PC-3 (cell line): ENCODE data around the gene GCDH. TPM values are rescaled to one million over a fixed set of nuclear protein-coding genes. Genes with fewer than 3 reads are reported as not detected.
"Not testable (repeated sequence)": the region's sequence is repeated elsewhere in the genome, so short reads cannot be mapped to it uniquely, and the experiment has no call there.

Experiments
- ATAC-seq: fragments of 200-7000 bp; cut with Tn5 transposase; 2 replicates; pipeline ENCODE4 v1.9.1; 2020; ENCODE audit warnings: mild to moderate bottlenecking, moderate library complexity
- BruUV-seq: library from RNA; stranded (reverse); fragments of 400-500 nt; replicated peaks from 2 replicates; lab custom pipeline; 2021; lab: Mats Ljungman, UMichigan
- CTCF ChIA-PET: fragments of 300-600 bp; sonication (Branson Sonifier 250); formaldehyde crosslinking; loops from one replicate; lab custom pipeline; 2022; ENCODE audit warnings: antibody characterized with exemption; lab: Charles Lee
- POLR2A ChIA-PET: fragments of 300-600 bp; sonication (Branson Sonifier 250); formaldehyde crosslinking; loops from one replicate; lab custom pipeline; 2022; ENCODE audit warnings: antibody characterized with exemption; ENCODE audit not compliant: unreplicated experiment; lab: Charles Lee
- DNase-seq: peaks from one replicate; pipeline ENCODE4 v3.0.0-alpha.2; 2015
- H2AFZ ChIP-seq: fragments of 300-600 bp; sonication (generic); 2 replicates; pipeline ENCODE4 v1.6.0; 2016; ENCODE audit warnings: antibody characterized with exemption, low read length
- H3F3A ChIP-seq: fragments of 300-600 bp; sonication (generic); one replicate; pipeline ENCODE4 v1.6.0; 2017; ENCODE audit warnings: antibody characterized with exemption, low read length, control low read depth, mild to moderate bottlenecking; ENCODE audit not compliant: unreplicated experiment
- H3K27ac ChIP-seq: fragments of 300-600 bp; sonication (generic); 2 replicates; pipeline ENCODE4 v1.5.1; 2016; ENCODE audit warnings: mild to moderate bottlenecking, low read length
- H3K27me3 ChIP-seq: fragments of 300-600 bp; sonication (generic); 2 replicates; pipeline ENCODE4 v1.6.1; 2016; ENCODE audit warnings: low read length, mixed read lengths
- H3K36me3 ChIP-seq: fragments of 300-600 bp; sonication (generic); 2 replicates; pipeline ENCODE4 v1.6.1; 2016; ENCODE audit warnings: low read depth, mixed run types, low read length, mixed read lengths
- H3K4me1 ChIP-seq: fragments of 300-600 bp; sonication (generic); 2 replicates; pipeline ENCODE4 v1.5.1; 2016; ENCODE audit warnings: low read length; ENCODE audit not compliant: insufficient read depth
- H3K4me2 ChIP-seq: fragments of 300-600 bp; sonication (generic); 2 replicates; pipeline ENCODE4 v1.6.0; 2016; ENCODE audit warnings: low read length
- H3K4me3 ChIP-seq: fragments of 300-600 bp; sonication (generic); 2 replicates; pipeline ENCODE4 v1.5.1; 2016; ENCODE audit warnings: mild to moderate bottlenecking, low read length, mixed read lengths
- H3K79me2 ChIP-seq: fragments of 300-600 bp; sonication (generic); 2 replicates; pipeline ENCODE4 v1.6.1; 2017; ENCODE audit warnings: low read length, mixed read lengths
- H3K9ac ChIP-seq: fragments of 300-600 bp; sonication (generic); 2 replicates; pipeline ENCODE4 v1.6.0; 2016; ENCODE audit warnings: mild to moderate bottlenecking, low read length
- H3K9me2 ChIP-seq: fragments of 300-600 bp; sonication (generic); replicated peaks from 2 replicates; pipeline ENCODE4 v1.6.1; 2016; ENCODE audit warnings: mixed run types, low read length, mixed read lengths
- H3K9me3 ChIP-seq: fragments of 300-600 bp; sonication (generic); 2 replicates; pipeline ENCODE4 v1.6.1; 2016; ENCODE audit warnings: low read length, mixed read lengths
- H4K20me1 ChIP-seq: fragments of 300-600 bp; sonication (generic); 2 replicates; pipeline ENCODE4 v1.6.1; 2016; ENCODE audit warnings: low read length, mixed read lengths
- EZH2 ChIP-seq: fragments of 300-600 bp; sonication (generic); IDR thresholded peaks from one replicate; pipeline ENCODE4 v1.6.1; 2017; ENCODE audit warnings: antibody characterized with exemption, mild to moderate bottlenecking, low read length; ENCODE audit not compliant: unreplicated experiment
- EZH2phosphoT487 ChIP-seq: fragments of 300-600 bp; sonication (generic); IDR thresholded peaks from 2 replicates; pipeline ENCODE4 v1.6.1; 2018; ENCODE audit warnings: mild to moderate bottlenecking, antibody characterized with exemption, low read length, borderline replicate concordance
- intact Hi-C: fragments of 100-400 bp; cut with micrococcal nuclease; formaldehyde crosslinking; loops from 2 replicates; pipeline ENCODE4 v1.9.0; 2023
- total RNA-seq: library from RNA; depleted of rRNA; stranded (reverse); fragments of >200 nt; gene quantifications from 2 replicates; pipeline ENCODE4 v1.2.3, GENCODE V29; 2014
- TF ChIP-seq, protein P1 (sequence below): fragments of 300-600 bp; sonication (generic); conservative IDR thresholded peaks from 2 replicates; pipeline ENCODE4 v1.5.1; 2017; ENCODE audit warnings: antibody characterized with exemption, low read depth, mild to moderate bottlenecking, low read length

Gene GCDH
- total RNA-seq, 1 experiment from 2014 or later, result 37.4 TPM

DNA sequence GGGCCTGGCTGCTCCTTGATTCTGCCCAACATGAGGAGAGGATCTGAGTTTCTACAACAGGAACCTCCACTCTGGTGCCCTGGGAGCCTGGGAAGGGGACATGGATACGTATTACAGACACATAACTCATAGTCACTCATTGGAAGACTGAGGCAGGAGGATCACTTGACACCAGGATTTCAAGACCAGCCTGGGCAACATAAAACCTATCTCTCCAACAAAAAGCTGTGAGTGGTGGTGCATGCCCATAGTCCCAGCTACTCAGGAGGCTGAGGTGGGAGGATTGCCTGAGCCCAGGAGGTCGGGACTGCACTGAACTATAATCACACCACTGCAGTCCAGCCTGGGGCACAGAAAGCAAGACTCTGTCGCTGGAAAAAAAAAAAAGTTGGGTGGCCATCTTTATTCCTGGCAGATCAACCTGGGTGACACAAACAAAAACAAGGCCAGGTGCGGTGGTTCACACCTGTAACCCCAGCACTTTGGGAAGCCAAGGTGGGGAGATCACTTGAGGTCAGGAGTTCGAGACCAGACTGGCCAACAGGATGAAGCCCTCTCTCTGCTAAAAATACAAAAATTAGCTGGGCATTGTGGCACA is 2.9 kb upstream of the GCDH start:
- CTCF ChIA-PET, result no interaction called here

DNA sequence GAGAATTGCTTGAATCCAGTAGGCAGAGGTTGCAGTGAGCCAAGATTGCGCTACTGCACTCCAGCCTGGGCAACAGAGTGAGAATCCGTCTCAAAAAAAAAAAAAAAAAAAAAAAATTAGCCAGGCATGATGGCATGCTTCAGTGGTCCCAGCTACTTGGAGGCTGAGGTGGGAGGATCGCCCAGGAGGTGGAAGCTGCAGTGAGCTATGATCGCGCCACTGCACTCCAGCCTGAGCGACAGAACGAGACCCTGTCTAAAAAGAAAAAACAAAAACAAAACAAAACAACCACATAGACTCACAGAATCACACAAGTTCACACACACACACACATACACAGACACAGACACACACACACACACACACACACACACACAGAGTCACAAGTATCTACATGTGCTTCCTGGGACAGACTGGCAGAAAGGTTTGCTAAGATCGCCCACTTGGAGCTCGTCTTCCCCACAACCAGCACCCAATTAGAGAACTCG is 617 bp upstream of the GCDH start:
- BruUV-seq, H3K9me3 ChIP-seq, H3K27ac ChIP-seq, ATAC-seq, H4K20me1 ChIP-seq, DNase-seq, H3F3A ChIP-seq, H3K27me3 ChIP-seq, H3K4me1 ChIP-seq, H3K36me3 ChIP-seq, H3K9ac ChIP-seq, intact Hi-C loops, H3K9me2 ChIP-seq: not testable (repeated sequence)
- ChIA-PET POLR2A (interaction anchor here (0.7 kb wide), 1 partner anchor 29 kb away, joined by 4 read pairs; no protein-coding TSS in a partner anchor), CTCF (interaction anchor here (0.5 to 0.6 kb wide), 3 partner anchors 18 to 56 kb away, joined by 5 to 7 read pairs (median 6); no protein-coding TSS in a partner anchor)
- H3K79me2 ChIP-seq, result peaks cover 11% of the 10 kb centered on the region
- H3K4me2 ChIP-seq, result peak overlapping the region; percentile 99
- H2AFZ ChIP-seq, result peak overlapping the region; percentile 68
- H3K4me3 ChIP-seq, result peak overlapping the region; percentile 80

More for the DNA sequence above, 2.9 kb upstream of the GCDH start:
- POLR2A ChIA-PET, result no interaction called here
- Histone ChIP-seq H3K9me3 (peaks cover 9% of the 10 kb centered on the region; the same call in 1 of the 2 replicates), H3K4me3 (no peak overlapping the region), H3K9ac (no peak overlapping the region), H3K79me2 (peaks cover 11% of the 10 kb centered on the region), H3F3A (no peaks in the 10 kb centered on the region), H3K27me3 (peaks cover 9% of the 10 kb centered on the region; the same call in 1 of the 2 replicates), H3K4me2 (no peak overlapping the region), H3K27ac (no peak overlapping the region), H3K4me1 (peaks cover 7% of the 10 kb centered on the region), H3K36me3 (no peaks in the 10 kb centered on the region; the same call in 1 of the 2 replicates), H2AFZ (no peak overlapping the region), H3K9me2 (no peaks in the 10 kb centered on the region), H4K20me1 (no peaks in the 10 kb centered on the region)
- ATAC-seq, result no peak
- BruUV-seq, result no TSS peak
- intact Hi-C loops, result no loop called here
- DNase-seq, result no peak
- TF ChIP-seq, protein P1, sequence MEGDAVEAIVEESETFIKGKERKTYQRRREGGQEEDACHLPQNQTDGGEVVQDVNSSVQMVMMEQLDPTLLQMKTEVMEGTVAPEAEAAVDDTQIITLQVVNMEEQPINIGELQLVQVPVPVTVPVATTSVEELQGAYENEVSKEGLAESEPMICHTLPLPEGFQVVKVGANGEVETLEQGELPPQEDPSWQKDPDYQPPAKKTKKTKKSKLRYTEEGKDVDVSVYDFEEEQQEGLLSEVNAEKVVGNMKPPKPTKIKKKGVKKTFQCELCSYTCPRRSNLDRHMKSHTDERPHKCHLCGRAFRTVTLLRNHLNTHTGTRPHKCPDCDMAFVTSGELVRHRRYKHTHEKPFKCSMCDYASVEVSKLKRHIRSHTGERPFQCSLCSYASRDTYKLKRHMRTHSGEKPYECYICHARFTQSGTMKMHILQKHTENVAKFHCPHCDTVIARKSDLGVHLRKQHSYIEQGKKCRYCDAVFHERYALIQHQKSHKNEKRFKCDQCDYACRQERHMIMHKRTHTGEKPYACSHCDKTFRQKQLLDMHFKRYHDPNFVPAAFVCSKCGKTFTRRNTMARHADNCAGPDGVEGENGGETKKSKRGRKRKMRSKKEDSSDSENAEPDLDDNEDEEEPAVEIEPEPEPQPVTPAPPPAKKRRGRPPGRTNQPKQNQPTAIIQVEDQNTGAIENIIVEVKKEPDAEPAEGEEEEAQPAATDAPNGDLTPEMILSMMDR, result no peak
- TF ChIP-seq EZH2phosphoT487, result no peak
- no peak for TF ChIP-seq EZH2

DNA sequence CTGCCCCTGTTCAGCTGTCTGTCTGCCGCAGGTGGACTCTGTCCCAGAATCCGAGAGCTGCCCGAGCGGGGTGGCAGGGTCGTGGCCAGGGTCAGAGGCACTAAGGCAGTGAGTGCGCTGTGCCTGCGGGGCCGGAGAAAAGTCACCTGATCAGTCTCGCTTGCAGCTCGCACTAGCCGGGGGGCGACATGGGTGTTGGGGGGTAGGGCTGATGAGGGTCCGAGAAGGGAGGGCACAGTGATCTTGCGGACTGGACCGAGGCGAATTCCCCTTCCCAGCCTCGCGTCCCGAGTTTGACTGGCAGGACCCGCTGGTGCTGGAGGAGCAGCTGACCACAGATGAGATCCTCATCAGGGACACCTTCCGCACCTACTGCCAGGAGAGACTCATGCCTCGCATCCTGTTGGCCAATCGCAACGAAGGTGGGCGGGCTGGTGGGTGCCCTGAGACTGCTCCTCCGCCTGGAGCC is 627 bp downstream of the GCDH start:
- Histone ChIP-seq H3K9me2 (no peaks in the 10 kb centered on the region), H3F3A (no peaks in the 10 kb centered on the region), H3K4me1 (peaks cover 7% of the 10 kb centered on the region), H3K79me2 (peaks cover 11% of the 10 kb centered on the region), H3K9me3 (no peaks in the 10 kb centered on the region), H3K36me3 (peaks cover 7% of the 10 kb centered on the region; the same call in 1 of the 2 replicates), H3K4me3 (peak overlapping the region; percentile 80), H2AFZ (peak overlapping the region; percentile 71), H3K9ac (peak overlapping the region; percentile 48), H4K20me1 (no peaks in the 10 kb centered on the region), H3K27me3 (no peaks in the 10 kb centered on the region), H3K27ac (no peak overlapping the region), H3K4me2 (peak overlapping the region; percentile 99)
- intact Hi-C loops, result no loop called here
- TF ChIP-seq, protein P1, result no peak
- no peak for TF ChIP-seq EZH2phosphoT487
- no peak for TF ChIP-seq EZH2
- ChIA-PET POLR2A (interaction anchor here (0.6 kb wide), 1 partner anchor 168 kb away, joined by 3 read pairs; no protein-coding TSS in a partner anchor), CTCF (no interaction called here)
- ATAC-seq (peak; percentile 1; the same call in 1 of the 2 replicates), DNase-seq (peak; percentile 23)
- no TSS peak for BruUV-seq
